Measurements from ENCODE around the gene SYT13. TPM values are rescaled to one million over a fixed set of nuclear protein-coding genes. Genes with fewer than 3 reads are reported as not detected.
"Not testable (repeated sequence)": the region's sequence is repeated elsewhere in the genome, so short reads cannot be mapped to it uniquely, and the experiment has no call there.

SYT13 gene
- total RNA-seq, 1 experiment from 2014 or later: 0.63 TPM

- no peak for DNase-seq (ENCODE audit: low read depth)
These were observed 36.0 kb downstream of the SYT13 start for GRCh38 chr11:45250035-45250718.

- DNase-seq (ENCODE audit: low read depth): not testable (repeated sequence)
These were observed 36.8 kb downstream of the SYT13 start for GRCh38 chr11:45249372-45249771.

GRCh38 chr11:45248501-45249011, 37.6 kb downstream of the SYT13 start:
- DNase-seq (ENCODE audit: low read depth): no peak

GRCh38 chr11:45247433-45247832, 38.7 kb downstream of the SYT13 start:
- DNase-seq (ENCODE audit: low read depth): no peak

DNA sequence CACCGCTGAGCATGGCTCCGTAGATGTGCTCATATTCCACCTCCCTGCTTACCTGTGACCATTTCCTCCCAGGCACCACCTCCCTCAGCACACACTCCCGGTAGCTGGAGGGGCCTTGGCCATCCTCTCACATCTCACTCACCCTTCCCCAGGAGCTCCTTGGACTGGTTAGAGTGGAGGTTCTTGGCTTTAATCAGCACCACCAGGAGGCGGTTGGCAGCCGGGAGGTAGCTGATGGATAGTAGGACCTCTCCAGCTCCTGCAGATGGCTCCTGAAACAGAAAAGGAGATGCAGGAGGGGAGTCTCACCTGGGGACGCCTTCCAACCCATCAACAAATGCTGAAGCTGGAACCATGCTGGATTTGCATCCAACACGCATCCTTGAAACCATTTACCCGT, 39.9 kb downstream of the SYT13 start:
- DNase-seq (ENCODE audit: low read depth): no peak

GRCh38 chr11:45245218-45246045, 40.7 kb downstream of the SYT13 start:
- no peak for DNase-seq (ENCODE audit: low read depth)

GRCh38 chr11:45243967-45244366, 42.2 kb downstream of the SYT13 start:
- DNase-seq (ENCODE audit: low read depth): no peak

- DNase-seq (ENCODE audit: low read depth): no peak
These were observed 46.4 kb downstream of the SYT13 start for GRCh38 chr11:45239733-45240132.

DNA sequence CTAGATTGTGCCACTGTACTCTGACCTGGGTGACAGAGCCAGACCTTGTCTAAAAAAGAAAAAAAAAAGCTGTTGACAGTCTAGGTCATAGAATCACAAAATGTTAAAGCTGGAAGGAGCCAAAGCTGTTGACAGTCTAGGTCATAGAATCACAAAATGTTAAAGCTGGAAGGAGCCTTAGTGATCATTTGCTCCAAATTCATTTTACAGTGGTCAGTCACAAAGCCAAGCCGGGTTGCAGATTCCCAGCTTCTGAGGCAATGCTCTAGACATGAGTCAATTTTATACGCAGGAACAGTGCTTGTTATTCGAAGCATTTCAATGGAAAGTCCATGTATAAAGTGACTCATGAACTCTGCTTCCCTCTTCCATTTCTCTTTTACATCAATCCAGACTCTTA, 47.4 kb downstream of the SYT13 start:
- DNase-seq (ENCODE audit: low read depth): peak; percentile 26

DNA sequence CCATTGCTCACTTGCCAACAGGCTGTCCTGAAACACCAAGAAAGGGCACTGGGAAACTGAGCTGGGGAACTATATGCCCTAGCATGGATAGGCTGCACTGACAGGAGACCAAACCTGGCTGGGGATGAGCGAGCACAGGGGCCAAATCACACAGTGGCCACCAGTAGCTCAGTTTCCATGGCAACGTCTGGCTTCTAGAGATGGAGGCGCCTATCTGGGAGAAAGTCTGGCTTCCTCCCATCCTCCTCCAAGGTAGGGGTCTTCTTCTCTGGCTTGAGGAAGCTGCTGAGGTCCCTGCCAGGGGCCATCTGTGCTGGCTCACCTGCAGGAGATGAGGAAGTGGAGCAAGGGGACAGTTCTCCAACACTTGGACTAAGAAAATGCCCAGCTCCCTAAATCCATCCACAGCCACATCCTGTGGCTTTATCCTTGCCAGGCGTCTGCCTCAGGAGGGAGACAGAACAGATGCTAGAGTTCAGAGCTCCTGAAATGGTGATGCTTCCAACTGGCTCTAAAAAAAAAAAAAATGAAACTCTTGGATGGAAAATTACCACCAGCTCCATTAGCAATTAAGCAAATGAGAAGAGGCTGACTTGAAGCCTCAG, 48.3 kb downstream of the SYT13 start:
- no peak for DNase-seq (ENCODE audit: low read depth)

- no peak for DNase-seq (ENCODE audit: low read depth)
These were observed 51.7 kb downstream of the SYT13 start for GRCh38 chr11:45234306-45235006.

DNA sequence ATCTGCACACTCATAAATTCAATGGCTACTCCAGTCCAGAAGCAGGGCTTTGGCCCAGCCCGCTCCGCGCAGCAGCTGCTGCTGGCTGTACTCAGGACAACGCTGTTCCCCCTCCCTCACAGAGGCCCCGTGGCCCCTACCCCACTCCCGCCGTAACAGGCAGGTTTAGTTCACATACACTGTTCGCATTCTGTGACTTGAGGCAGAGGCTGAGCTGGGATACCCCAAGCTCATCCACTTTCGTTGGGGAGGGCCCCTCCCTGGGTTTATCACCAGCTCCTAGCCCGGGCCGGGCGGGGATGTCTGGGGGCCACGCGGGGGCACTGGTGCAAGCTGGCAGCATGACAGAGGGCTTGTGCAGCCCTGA, 52.4 kb downstream of the SYT13 start:
- no peak for DNase-seq (ENCODE audit: low read depth)

DNA sequence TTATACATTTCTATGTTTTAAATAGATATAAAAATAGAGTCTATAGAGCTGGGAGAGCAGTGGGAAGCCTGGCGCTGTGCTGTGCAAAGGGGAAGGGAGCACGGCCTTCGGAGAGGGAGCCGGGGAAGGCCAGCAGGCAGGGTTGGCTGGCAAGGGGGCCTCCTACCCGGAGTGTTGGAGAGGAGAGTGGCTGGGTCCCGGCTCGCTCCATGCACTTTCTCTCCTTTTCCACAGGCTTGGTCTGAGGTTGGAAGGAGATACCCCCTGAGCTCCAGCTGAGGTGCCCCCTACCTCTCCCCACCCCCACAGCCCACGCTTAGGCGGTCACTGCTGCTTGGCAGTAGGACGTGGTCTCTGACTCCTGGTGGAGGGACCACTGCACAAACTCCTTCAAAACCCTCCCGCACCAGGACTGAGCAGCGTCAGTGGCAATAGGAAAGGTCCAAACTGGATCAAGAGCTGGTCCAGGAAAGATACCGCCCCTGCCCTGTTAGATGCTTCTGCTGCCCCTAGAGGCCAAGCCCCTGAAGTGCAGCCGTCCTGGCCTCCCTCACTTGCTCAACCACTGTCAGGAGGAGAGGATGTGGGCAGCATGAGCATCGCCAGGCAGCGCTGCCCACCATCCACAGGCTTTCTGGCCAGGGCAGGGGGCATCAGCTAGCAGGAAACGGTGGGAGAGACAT, 52.9 kb downstream of the SYT13 start:
- DNase-seq (ENCODE audit: low read depth): peak; percentile 80

DNA sequence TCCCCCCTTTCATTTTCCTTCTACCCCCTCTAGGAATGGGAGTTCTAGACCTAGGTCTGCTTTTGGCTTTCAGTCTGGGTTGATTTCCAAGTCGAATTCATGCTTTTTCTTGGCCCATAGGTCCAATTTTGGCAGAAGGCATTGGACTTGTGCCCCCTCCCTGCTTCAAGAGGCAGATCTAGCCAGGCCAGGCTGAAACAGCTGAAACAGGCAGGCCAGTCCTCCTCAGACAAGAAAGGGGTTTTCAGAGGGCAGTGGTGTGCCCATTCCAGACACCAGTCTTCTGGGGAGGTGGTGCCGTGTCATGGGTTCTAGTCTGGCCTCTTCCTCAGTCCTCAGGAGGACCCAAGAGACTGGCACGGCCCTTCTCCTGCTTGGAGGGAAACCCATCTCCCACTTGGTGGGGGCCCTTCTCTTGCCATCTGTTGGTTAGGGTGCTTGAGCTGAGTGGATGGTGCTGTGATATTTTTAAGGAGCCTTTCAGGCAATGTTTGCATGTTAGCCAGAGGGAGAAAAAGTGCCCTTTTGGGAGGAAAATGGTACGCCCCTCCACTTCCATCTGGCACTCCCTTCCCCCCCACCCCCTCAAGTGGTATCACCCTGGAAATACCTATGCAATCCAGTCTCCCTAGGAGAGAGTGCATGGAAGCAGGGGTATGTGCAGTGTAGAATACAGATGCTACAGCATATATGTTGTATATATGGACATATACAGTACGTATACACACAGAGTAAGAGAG, 53.6 kb downstream of the SYT13 start:
- DNase-seq (ENCODE audit: low read depth): no peak

GRCh38 chr11:45229401-45230020, 56.6 kb downstream of the SYT13 start:
- DNase-seq (ENCODE audit: low read depth): no peak

DNA sequence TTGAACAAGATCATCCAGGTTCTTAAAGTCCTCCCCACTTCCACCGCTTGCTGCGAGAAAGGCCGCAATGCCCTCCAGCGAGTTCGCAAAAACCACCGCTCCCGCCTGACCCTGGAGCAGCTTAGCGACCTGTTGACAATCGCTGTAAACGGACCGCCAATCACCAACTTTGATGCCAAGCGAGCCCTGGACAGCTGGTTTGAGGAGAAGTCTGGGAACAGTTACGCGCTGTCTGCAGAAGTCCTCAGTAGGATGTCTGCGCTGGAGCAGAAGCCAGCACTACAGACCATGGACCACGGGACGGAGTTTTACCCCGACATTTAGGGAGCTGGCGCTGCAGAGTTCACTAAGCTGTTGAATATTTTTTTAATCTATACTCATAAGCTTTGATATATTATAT, 58.3 kb downstream of the SYT13 start:
- DNase-seq (ENCODE audit: low read depth): no peak

GRCh38 chr11:45226901-45227300, 59.2 kb downstream of the SYT13 start:
- DNase-seq (ENCODE audit: low read depth): no peak

DNA sequence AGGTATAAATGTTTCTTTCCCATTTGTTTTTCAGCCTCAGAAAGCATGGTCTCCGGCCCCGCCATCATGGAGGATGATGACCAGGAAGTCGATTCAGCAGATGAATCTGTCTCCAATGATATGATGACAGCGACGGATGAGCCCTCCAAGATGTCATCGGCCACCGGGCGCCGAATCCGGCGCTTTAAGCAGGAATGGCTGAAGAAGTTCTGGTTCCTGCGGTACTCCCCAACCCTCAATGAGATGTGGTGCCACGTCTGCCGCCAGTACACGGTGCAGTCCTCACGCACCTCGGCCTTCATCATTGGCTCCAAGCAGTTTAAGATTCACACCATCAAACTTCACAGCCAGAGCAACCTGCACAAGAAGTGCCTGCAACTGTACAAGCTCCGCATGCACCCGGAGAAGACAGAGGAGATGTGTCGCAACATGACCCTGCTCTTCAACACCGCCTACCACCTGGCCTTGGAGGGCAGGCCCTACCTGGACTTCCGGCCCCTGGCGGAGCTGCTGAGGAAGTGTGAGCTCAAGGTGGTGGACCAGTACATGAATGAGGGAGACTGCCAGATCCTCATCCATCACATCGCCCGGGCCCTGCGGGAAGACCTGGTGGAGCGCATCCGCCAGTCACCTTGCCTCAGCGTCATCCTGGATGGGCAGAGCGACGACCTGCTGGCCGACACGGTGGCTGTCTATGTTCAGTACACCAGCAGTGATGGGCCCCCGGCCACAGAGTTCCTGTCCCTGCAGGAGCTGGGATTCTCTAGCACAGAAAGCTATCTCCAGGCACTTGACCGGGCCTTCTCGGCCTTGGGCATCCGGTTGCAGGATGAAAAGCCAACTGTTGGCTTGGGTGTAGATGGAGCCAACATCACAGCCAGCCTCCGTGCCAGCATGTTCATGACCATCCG, 59.9 kb downstream of the SYT13 start:
- DNase-seq (ENCODE audit: low read depth): no peak

DNA sequence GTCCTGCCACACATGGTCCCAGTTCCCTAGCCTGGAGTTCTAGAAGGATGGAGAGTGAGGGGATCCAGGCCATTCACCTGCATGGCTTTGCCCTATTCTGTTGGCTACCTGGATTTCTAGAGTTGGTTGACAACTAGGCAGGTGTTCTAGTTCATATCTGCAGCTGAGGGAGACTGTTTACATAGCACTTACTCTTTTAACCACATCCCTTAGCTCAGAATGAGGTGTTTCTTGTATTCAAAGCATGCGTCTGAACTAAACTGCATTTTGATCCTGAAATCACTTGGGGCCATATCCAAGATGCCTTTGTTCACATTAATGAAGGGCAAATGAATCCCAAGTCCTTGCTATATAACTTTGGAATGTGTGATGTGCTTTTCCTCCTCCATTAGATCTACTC, 60.9 kb downstream of the SYT13 start:
- DNase-seq (ENCODE audit: low read depth): no peak
